NCI-H1930 (cell line): ENCODE results near the gene C11orf71.

ENCODE experiments used
- DNase-seq, 2 experiments: peaks; one replicate each; lab custom pipeline; 2025; lab: John Stamatoyannopoulos, UW

The C11orf71 gene, protein sequence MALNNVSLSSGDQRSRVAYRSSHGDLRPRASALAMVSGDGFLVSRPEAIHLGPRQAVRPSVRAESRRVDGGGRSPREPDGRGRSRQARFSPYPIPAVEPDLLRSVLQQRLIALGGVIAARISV

DNA sequence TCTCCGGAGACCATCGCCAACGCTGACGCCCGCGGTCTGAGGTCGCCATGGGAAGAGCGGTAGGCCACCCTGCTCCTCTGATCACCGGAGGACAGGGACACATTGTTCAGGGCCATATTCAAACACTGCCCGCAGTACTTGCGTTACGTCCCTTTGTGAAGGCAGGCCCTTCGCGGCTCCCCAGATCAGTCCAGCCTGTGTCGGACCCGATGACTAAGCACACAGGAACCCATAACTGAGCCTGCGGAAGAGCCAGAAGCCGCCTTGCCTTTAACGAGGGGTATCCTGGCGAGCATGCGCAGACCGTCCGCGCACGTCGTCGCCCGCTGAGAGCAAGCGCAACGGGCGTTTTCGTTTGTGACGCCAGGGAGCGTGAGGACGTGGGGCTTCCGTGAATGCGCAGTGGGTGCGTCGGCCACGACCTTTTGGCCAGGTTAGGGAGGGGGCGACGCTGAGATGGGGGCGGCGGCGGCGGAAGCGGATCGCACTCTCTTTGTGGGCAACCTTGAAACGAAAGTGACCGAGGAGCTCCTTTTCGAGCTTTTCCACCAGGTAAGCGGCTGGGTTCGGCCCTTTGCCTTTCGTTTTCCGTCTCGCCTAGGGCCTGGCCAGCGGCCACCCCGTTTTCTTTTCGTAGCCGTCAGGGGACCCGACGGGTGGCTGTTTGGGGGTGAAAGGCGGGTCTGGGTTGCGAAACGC, at the start of gene C11orf71, which contains the start of gene RBM7:
C11orf71 (minus strand) TSS at position 296 of the 699 bp plus-strand sequence; CDS start at position 116, 180 bp downstream.
RBM7 (plus strand) TSS at position 451 of the 699 bp plus-strand sequence; CDS start at position 457, 6 bp downstream.
- DNase-seq = peak; percentile 94 to 96

DNA sequence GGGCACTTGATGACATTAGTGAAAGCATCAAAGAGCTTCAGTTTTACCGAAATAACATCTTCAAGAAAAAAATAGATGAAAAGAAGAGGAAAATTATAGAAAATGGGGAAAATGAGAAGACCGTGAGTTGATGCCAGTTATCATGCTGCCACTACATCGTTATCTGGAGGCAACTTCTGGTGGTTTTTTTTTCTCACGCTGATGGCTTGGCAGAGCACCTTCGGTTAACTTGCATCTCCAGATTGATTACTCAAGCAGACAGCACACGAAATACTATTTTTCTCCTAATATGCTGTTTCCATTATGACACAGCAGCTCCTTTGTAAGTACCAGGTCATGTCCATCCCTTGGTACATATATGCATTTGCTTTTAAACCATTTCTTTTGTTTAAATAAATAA, 49.5 kb upstream of the C11orf71 start:
- no peak for DNase-seq

DNA sequence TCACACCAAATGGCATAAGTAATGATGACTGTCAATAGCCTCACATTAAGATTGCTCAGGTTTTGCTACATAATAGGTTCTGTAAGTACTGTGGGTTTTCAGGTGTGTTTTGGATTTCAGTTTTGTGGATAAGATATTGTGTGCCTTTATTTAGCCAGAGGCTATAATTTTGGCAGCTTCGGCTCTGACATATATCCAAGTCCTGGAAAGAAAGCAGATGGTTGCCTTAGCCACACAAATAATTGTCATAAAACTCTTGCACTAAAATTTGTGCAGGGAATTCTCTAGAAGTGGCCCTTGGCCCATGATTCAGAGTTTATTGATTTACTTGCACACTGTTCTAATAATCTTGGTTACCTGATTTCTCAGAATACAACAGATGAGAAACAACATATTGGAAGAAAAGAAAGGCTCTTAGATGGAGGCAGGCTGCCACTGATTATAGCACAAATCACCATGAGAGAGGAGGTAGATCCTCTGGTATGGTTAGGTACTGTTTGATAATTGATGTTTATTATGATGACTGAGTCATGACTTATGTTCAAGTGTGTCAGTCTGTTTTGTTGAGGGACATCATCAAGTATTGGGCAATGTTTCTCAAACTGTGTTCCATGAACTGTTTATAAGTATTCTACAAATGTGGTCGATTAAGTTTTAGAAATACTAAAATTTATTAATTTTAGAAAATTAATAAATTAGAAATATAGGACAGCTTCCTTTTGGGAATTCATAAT, 48.6 kb upstream of the C11orf71 start:
- no peak for DNase-seq

DNA sequence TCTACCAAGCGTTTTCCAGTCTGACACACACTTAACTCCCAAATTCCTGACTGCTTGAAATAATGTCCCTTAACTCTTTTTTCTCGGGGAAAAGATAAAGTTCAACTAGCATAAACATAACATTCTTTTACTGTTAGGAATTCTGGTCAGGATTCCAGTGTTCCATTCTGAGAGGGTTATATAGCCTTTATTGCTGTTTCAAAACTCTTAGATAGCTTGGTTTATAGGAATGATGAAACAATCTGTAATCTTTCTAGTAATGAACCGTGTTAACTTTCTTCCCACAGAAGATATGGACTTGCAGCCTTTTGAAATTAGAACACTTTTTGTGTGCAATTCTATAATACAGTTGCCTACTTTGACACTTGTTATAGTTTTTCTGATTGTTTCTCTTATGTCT, 47.6 kb upstream of the C11orf71 start:
- no peak for DNase-seq

DNA sequence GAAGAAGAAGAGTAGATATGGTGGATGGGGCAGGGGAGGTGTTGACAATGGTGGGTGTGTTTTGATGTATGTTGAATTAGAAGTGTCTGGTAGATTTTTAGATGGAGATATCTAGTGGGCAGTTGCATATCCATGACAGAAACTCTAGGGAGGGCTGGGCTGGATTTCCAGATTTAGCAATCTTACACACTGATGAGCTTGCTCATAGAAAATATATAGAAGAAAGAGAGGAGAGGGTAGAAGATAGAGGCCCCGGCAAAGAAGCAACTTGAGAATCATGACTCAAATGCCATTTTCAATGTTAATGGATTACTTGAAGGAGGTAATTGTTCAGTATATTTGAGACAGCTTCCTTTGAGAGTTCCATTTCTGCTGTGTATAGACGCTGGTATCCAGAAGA, 47.1 kb upstream of the C11orf71 start:
- DNase-seq = no peak

DNA sequence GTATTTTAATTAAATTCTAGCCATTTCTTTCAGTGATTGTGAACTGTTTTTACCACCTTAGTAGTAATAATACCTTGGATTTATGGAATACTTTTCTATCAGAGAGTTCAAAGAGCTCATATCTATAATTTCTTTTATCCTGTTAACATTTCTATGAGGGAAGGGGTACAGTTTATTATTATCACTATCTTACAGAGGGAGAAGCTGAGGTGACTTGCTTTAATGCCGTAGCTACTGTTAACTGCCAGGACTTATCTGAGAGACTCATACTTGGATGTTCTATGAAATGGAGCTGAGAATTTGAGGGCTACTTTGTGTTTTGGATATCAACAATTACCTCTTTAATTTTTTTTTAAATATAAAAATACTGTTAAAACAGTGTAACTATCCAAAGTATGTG, 42.2 kb upstream of the C11orf71 start:
- DNase-seq = no peak

DNA sequence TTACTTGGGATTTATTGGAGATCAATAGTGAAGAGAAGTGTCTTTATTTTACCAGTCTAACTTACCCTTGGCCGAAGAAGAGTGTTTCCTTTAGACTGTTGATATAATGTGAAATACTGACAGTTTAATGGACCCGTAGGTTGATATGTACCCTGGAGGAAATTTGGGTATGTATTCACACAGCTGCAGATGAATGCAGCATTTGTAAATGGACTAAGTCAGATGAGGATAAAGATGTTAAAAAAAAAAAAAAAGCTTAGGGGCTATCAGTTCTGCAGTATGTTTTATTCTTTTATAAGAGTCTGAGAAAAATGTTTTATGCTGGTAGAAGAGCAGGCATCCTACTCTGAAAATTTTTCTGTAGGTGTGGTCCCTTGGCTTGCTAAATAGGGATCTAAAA, 41.6 kb upstream of the C11orf71 start:
- no peak for DNase-seq

DNA sequence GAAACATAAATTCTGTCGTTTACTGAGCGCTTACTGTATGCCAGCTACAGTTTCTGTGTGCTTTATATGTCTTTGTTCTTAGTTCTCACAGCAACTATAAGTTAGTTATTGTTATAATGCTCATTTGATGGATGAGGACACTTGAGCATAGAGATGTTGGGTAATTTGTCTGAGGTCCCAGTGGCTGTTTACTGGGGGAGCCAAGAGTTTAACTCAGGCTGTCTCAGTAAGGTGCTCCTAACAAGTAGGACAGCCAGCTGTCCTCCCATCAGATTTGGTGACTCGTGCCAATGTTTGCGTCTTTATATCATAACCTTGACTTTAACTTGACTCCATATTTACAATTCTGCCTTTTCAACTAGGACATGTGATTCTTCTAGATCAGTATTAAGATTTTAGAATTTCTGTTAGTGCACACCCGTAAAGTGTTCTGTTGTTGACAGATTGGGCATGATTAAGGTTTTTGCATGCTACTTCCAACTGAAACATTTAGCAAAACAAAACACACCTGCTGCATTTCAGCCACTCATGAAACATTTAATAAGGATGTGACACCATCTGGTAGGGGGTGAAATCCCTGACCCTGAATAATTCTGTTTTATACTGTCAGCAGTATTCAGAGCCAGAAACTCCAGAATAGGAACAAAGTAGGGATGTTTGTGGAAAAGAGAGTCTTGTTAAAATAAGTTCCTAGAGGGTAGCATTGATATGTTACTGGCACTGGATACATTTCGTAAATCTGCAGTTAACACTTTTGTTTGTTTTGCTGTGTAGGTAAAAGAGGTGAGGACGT, 40.9 kb upstream of the C11orf71 start:
- no peak for DNase-seq

DNA sequence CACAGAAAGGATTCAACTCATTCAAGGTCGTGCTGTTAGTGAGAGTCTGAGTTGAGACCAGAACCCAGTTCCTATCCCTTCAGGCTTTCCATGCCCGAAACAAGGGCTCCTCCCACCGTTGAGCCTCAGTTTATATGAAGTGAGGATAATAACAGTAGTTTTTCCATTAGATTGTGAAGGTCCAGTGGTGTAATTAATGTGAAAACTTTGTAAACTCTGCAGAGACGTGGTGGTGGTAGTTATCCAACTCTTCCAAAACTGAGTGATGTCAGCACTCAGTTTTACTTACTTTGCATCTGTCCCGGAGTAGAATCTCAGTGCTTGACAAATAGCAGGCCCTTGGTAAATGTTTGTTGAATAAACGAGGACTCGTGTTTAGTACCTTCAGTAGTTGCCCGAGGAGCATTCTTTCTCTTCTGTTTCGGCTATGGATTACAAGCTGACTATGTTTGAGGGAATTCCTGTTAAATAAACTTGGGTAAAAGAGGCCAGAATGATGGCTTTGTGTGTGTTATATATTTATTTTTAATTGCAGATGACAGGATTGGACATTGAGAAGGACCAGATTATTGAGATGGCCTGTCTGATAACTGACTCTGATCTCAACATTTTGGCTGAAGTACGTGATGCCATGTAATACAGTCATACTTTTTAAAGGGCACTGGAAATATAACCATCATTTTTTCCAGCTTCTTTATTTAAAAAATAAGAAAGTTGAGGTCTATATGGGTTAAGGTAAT, 40.0 kb upstream of the C11orf71 start:
- DNase-seq = no peak

DNA sequence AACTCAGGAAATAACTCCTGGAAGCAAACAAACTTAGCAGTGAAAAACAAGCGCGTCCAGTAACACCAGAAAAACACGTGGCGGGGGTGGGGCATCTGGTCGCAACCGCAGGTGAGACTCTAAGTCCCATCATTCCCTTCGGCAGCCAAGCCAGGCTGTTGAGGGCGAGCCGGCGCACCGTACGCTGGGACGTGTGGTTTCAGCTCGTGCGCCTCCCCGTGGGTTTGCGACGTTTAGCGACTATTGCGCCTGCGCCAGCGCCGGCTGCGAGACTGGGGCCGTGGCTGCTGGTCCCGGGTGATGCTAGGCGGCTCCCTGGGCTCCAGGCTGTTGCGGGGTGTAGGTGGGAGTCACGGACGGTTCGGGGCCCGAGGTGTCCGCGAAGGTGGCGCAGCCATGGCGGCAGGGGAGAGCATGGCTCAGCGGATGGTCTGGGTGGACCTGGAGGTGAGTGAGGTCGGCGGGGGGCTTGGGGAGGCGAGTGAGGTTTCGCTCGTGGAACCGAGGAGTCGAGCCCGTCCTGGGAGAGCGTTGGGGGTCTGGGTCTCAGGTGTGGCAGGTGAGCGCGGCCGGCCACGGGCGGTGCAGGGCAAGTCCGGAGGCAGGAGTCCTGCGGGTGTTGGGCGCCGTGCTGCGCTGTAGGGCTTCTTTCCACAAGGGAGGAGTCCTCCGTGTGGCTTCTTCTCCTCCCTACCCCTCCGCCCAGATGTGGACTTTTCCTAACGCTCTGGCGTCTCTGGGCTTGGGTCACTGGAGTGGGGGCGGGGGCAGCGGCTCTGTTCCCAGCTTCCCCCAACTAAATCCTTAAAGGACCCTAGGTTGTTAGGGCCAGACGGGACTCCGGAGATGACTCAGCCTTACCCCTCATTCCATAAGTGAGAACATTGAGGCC, 39.2 kb upstream of the C11orf71 start, which contains the start of gene REXO2:
REXO2 (plus strand) TSS at position 239 of the 892 bp plus-strand sequence; CDS start at position 301, 62 bp downstream.
- DNase-seq = peak; percentile 89 to 91

DNA sequence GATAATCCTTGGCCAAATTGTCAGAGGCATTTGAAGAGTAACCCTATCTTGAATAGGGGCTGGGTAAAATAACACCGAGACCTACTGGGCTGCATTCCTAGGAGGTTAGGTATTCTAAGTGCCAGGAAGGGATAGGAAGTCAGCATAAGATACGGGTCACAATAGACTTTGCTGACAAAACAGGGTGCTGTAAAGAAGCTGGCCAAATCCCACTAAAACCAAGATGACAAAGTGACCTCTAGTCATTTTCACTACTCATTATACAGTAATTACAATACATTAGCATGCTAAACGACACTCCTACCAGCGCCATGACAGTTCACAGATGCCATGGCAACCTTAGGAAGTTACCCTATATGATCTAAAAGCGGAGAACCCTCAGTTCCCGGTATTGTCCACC, 38.0 kb upstream of the C11orf71 start:
- no peak for DNase-seq

DNA sequence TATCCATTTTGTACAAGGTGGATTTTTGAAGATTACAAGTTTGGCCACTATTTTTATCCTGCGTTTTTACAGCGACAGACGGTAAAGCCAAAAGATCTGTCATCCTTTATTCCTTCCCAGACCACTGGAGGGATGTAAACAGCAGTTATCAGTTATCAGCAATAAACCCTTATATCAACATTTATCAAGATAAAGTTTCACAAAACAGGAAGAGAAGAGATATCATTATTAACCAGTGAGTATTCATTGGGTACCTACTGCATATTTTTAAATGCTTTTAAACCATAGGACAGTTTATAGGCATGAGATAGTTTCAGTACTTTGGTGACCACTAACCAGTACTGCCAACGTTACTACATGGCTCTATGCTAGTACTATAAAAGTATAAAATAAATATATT, 33.1 kb upstream of the C11orf71 start:
- DNase-seq = no peak

DNA sequence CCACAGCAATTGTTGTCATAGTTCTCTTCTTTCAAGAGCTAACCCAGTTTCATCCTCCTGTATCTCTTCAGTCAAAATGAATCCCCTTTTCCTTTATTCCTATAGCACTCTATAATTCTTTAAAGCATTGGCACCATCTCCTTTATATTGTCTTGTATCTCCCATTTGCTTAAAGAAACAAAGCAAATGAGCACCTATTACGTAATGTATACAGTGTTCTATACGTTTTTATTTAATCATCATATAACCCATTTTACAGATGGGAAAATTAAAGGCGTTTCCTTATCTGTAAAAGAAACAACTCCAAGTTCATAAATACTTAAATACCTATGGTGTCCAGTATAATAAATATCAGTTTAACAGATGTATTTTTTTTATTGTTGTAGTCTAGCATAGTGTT, 32.6 kb upstream of the C11orf71 start:
- DNase-seq = no peak

DNA sequence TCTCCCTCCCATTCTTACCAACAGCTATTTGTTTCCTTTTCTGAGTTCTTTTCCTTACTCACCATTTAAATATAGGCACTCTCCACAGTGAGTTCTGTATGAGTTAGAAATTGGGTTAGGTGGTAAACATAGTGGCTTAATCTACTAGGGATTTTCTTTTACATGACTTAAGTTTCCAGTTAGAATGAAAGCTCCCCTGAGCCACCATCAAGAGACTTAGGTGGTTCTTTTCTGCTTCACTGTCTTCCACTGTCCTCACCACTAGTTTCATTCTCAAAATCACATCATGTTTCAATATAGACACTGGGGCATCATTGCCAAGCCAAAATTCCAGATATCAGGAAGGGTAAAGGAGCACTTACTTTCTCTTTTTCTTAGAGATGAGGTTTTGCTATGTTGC, 30.0 kb upstream of the C11orf71 start:
- DNase-seq = no peak

DNA sequence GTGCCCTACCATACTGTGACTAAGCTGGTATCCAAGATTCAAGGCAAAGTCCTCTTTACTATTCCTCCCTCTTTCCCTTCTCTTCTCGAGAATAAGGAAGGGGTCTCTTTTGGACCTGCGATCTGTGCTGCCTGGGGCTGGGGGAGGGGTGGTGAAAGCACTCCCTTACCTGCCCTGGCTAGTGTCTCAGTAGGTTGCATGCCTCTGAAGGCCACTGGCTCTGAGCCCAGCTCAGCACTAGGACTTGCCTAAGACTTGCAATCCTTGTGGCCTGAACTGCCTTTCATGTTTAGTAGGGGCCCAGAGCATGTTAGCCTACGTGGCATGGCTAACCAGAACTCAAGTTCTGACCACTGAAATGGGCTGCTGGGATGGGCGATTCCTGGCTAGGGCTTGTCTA, 26.0 kb upstream of the C11orf71 start:
- DNase-seq = no peak

DNA sequence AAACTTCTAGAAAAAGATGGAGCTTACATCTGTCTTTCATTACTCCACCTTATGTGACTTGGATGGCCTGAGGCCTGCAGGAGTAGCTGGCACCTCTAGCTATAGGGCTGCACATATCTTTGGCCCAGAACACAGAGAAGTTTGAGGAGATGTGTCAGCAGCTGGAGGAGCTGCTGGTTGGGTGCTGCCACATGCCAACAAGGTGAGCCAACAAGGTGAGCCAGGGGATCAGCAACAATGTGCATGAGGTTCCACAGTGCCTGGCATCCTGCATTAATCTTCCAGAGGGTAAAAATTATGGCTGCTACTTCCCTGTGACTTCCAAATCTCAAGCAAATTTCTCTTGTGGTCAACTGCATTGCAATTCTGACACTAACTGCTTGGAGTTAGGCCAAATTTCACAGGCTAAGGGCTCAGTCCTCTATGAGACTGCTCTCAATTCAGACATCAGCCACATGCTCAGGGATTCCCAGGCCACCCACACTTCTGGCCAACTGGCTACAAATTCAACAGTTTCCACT, 16.2 kb upstream of the C11orf71 start:
- DNase-seq = no peak

DNA sequence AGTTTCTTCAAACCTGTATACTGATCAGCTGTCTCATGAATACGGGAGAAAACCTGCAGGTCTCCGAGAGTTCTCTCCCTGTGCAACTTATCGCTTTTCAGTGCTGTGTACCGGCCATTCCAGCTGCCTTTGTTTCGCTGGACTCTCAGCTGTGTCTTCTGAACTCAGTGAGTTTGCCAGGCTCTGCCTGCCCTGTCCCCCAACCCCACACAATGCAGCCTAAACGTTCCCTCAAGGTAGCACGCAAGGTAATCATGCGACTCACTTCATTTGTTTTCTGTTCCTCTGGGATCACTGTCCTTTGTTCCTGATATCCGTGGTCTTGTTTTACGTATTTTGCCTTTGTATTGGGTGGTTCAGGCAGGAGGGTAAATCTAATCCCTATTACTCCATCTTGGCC, 13.6 kb upstream of the C11orf71 start:
- no peak for DNase-seq

DNA sequence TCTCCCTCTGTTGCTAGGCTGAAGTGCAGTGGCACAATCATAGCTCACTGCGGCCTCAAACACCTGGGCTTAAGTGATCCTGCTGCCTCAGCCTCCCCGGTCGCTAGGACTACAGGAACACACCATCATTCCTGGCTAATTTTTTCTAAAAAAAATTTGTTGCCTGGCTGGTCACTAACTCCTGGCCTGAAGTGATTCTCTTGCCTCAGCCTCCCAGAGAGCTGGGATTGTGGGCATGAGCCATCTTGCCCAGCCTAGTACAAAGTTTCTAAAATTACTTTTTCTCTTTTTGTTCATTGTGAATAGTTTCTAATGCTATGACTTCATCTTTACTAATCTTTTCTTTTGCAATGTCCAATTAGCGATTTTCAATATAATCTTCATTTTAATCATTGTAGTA, 12.6 kb upstream of the C11orf71 start:
- DNase-seq = no peak

DNA sequence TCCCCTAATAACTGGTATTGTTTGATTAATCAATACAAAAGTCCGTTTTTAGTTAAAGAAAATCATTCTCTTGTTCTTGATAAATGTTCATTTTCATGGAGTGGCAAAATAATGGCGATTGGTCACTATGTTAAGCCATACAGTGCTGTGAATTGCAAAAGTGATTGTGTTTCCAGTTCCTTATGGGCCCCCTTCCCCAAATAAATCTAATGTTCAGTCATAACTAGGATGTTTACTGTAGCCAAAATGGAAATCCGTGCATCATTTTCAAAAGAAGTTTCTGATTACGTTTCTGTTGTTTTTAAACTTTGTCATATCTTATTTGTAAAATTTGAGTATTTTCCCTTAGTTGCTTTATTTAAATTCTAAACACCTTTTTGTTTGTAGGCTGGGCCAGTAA, 1.0 kb upstream of the C11orf71 start:
- DNase-seq = no peak

DNA sequence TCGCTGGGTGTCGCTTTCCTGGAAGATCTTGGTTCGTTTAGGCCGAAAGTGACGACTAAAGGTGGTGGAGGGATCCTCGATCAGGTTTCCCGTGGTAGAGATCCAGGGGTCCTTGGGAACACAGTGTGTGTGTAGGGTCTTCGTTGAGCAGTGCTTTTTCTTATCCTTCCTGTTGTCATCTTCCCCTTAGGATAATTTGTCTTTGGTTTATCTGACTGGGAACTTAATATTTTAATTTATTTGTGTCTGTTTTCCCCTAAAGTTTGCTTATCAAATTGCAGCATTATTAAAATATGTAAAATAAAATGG, 558 bp upstream of the C11orf71 start:
- peak; percentile 22 to 50 for DNase-seq
